ENCODE results near the gene PTPRM. TPM values are rescaled to one million over a fixed set of nuclear protein-coding genes. Genes with fewer than 3 reads are reported as not detected.

The PTPRM gene
- total RNA-seq, 1 donor from 2014 or later, result 71.3 TPM

DNA sequence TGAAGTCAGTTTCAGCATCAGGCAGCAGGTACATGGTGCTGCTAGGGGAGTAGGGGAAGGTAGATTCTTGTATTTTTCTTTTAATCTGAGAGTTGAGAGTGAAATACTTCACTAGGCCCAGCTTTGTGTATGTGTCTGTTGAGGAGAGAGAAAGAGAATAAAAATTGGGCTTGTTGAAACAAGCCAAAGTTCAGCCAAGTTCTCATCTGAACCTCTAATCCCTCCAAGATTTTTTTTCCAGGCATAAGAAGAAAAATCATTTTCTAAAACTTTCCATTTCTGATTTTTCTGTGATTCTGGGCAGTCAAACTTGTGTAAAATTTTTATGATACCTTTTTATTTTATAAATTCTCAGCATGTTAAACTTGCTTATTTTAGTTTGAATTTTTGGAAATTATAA is 55.6 kb downstream of the PTPRM start:
- no peak overlapping the region for H3K4me3 Mint-ChIP-seq
- H3K36me3 Mint-ChIP-seq, result no peaks in the 10 kb centered on the region
- DNase-seq (ENCODE audit: low spot score in 2 of 2, unreplicated experiment in 2 of 2), result no peak
- H3K9me3 Mint-ChIP-seq, result no peaks in the 10 kb centered on the region
- peaks cover 20% of the 10 kb centered on the region for H3K4me1 Mint-ChIP-seq
- no peaks in the 10 kb centered on the region for H3K27me3 Mint-ChIP-seq (ENCODE audit: low read depth)
- TF ChIP-seq, protein P1, sequence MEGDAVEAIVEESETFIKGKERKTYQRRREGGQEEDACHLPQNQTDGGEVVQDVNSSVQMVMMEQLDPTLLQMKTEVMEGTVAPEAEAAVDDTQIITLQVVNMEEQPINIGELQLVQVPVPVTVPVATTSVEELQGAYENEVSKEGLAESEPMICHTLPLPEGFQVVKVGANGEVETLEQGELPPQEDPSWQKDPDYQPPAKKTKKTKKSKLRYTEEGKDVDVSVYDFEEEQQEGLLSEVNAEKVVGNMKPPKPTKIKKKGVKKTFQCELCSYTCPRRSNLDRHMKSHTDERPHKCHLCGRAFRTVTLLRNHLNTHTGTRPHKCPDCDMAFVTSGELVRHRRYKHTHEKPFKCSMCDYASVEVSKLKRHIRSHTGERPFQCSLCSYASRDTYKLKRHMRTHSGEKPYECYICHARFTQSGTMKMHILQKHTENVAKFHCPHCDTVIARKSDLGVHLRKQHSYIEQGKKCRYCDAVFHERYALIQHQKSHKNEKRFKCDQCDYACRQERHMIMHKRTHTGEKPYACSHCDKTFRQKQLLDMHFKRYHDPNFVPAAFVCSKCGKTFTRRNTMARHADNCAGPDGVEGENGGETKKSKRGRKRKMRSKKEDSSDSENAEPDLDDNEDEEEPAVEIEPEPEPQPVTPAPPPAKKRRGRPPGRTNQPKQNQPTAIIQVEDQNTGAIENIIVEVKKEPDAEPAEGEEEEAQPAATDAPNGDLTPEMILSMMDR (IDR thresholded peaks at IDR 0.05; ENCODE audit: unreplicated experiment), result no peak
- no peak overlapping the region for H3K27ac Mint-ChIP-seq

DNA sequence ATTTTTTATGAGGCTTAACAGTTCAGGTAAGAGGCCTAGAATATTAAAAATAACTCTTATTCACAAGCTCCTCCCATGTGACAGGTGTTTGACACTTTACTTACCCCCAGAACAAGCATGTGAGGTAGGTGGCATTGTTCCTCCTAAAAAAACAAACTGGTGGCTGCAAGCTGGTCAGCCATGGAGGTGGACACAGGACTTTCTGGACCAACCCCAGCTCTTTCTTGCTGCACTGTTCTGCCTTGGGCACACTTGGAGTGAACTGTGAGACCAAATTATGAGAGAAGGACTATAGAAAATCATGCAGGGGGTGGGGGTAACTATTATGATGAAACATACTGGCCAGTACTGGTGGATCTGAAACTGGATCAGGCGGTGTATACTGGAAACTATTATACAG is 56.6 kb downstream of the PTPRM start:
- Mint-ChIP-seq H3K4me3 (no peak overlapping the region), H3K9me3 (no peaks in the 10 kb centered on the region), H3K36me3 (no peaks in the 10 kb centered on the region), H3K27me3 (ENCODE audit: low read depth) (no peaks in the 10 kb centered on the region), H3K4me1 (peaks cover 14% of the 10 kb centered on the region), H3K27ac (no peak overlapping the region)
- DNase-seq (ENCODE audit: low spot score in 2 of 2, unreplicated experiment in 2 of 2), result no peak
- TF ChIP-seq, protein P1 (IDR thresholded peaks at IDR 0.05; ENCODE audit: unreplicated experiment), result no peak

DNA sequence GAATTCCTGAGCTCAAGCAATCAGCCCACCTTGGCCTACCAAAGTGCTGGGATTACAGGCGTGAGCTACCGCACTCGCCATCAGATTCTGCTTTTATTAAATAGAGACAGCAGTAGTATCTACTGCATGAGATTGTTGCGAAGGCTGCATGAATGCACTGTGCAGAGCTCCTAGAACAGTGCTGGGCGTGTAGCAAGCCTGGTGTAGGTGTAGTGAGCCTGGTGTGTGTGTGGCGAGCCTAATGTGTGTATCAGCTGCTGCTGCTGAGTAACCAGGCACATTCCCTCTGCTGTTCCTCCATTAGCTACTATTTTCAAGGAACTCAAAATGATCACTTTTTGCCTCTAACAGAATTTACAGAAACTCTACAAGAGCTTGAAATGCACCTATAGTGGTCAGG is 57.6 kb downstream of the PTPRM start:
- H3K4me1 Mint-ChIP-seq, result peaks cover 9% of the 10 kb centered on the region
- H3K27me3 Mint-ChIP-seq (ENCODE audit: low read depth), result no peaks in the 10 kb centered on the region
- no peak overlapping the region for H3K27ac Mint-ChIP-seq
- TF ChIP-seq, protein P1 (IDR thresholded peaks at IDR 0.05; ENCODE audit: unreplicated experiment), result no peak
- H3K36me3 Mint-ChIP-seq, result no peaks in the 10 kb centered on the region
- no peak overlapping the region for H3K4me3 Mint-ChIP-seq
- H3K9me3 Mint-ChIP-seq, result no peaks in the 10 kb centered on the region
- DNase-seq (ENCODE audit: low spot score in 2 of 2, unreplicated experiment in 2 of 2), result no peak

DNA sequence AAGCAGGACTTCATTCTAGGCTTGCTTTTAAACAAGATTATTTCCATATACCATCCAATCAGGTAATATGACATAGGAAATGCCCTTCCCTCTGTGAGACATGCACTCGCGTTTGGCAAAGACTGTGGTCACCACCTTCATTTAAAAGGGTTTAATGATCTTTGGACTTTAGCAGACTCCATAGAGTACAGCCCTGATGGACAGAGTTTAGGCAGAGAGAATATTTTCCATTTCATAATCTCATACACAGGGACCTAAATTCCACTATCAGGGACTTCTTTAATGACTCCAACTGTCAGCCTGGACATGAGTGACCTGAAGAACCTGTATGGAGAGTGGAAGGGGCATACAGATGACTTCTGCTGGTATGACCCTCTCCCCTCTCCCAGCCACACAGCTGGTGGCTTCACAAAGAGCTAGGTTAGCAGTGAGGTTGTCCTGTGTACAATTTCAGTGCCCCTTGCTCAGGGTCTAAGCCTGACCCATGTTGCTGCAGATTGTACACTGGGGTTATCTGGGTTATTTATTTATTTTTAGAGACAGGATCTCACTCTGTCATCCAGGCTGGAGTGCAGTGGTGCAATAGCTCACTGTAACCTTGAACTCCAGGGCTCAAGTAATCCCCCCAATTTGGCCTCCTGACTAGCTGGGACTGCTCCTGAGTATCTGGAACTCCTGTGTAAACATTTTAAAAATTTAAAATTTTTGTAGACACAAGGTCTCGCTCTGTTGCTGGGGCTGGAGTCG is 59.2 kb downstream of the PTPRM start:
- H3K4me3 Mint-ChIP-seq, result no peak overlapping the region
- H3K27me3 Mint-ChIP-seq (ENCODE audit: low read depth), result no peaks in the 10 kb centered on the region
- DNase-seq (ENCODE audit: low spot score in 2 of 2, unreplicated experiment in 2 of 2), result no peak
- H3K36me3 Mint-ChIP-seq, result no peaks in the 10 kb centered on the region
- peaks cover 18% of the 10 kb centered on the region for H3K4me1 Mint-ChIP-seq
- H3K9me3 Mint-ChIP-seq, result no peaks in the 10 kb centered on the region
- H3K27ac Mint-ChIP-seq, result no peak overlapping the region
- TF ChIP-seq, protein P1 (IDR thresholded peaks at IDR 0.05; ENCODE audit: unreplicated experiment), result no peak

DNA sequence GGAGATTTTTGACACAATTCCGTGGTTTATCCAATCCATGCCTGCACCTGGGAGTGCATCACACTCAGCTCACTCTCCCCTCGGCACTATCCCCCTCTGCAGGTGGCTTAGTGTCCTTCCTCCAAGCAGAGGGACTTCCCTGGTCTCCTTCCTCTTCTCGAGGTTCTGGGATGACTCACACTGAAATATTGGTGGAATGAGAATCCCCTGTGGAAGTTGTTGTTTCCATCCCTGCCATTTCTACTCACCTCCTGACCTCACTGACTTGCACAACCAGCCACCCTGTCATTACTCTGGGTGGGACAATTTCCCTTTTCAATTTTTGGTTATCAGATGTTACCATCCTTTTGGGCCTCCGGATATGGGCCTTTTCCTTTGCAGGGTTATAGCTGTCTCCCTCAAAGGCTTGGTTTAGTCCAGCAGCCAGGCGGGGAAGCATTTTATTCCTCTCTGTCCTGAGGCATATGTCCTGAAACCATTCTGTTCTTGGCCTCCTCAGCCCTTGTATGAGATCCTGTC is 59.9 kb downstream of the PTPRM start:
- Mint-ChIP-seq H3K9me3 (no peaks in the 10 kb centered on the region), H3K27me3 (ENCODE audit: low read depth) (no peaks in the 10 kb centered on the region), H3K4me3 (no peak overlapping the region), H3K4me1 (peaks cover 19% of the 10 kb centered on the region), H3K27ac (no peak overlapping the region), H3K36me3 (no peaks in the 10 kb centered on the region)
- DNase-seq (ENCODE audit: low spot score in 2 of 2, unreplicated experiment in 2 of 2), result no peak
- TF ChIP-seq, protein P1 (IDR thresholded peaks at IDR 0.05; ENCODE audit: unreplicated experiment), result no peak
